GM21381 (cell line): ENCODE results near the gene IMP4.

Source experiments
- ATAC-seq: cut with Tn5 transposase; IDR thresholded peaks from one replicate; pipeline ENCODE4 v1.9.1; 2021; ENCODE audit warnings: mild to moderate bottlenecking, moderate library complexity; ENCODE audit not compliant: unreplicated experiment

Gene IMP4

DNA sequence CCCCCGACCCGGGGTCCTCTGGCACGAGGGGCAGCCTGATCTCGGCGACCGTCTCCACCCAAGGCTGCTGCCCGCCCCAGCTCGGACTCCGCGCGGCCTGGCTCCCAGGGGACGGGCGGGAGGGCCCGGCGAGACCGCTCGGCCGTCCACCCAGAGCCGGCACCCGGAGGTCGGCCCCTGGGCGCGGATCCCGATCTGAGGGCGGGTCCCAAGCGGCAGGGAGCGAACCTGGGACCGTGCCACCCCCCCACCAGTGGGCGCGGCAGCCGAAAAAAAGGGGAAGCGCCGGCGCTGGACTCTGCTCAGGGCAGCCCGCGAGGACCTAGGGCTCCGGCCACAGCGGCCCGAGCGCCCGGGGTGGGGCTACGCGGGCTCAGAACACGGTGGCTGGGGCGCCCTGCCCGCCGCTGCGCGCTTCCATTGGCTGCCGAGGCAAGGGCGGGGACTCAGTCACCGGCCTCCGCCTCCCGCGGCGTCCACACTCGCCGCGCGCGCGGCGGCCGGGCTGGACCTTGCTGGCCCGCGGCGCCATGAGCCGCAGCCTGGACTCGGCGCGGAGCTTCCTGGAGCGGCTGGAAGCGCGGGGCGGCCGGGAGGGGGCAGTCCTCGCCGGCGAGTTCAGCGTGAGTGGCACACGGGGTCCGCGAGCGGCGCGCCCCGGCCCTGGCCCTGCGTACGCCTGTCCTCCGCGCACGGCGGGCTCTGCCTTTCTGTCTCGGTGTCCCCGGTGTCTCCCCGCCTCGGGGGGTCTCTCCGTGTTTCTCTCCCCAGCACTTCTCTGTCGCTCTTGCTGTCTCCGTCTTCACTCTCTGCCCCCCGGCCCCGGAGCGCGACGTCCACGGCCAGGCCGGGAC is 13.1 kb downstream of the IMP4 start, which contains the start of gene PTPN18:
Gene PTPN18, plus strand, starts transcription at position 479 of the 854 bp plus-strand sequence. Its CDS starts 52 bp downstream, at position 531.
- ATAC-seq = peak; percentile 94

DNA sequence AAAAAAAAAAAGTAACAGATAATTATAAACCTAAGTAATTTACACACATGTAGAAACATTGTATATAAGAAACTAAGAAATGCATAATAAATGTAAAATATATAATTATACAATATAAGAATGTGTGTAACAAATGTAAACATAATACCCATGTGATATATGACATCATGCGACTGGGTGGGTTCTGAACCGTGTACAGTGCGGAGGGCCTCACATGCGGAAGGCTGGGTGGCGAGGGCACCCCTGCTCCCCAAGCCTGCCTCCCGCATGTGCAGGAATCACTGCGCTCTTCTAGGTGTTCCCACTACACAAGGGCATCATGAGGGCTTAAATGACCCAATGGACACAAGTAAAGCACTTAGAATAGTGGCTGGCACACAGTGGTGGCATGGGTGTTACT is 15.2 kb downstream of the IMP4 start:
- ATAC-seq = no peak

DNA sequence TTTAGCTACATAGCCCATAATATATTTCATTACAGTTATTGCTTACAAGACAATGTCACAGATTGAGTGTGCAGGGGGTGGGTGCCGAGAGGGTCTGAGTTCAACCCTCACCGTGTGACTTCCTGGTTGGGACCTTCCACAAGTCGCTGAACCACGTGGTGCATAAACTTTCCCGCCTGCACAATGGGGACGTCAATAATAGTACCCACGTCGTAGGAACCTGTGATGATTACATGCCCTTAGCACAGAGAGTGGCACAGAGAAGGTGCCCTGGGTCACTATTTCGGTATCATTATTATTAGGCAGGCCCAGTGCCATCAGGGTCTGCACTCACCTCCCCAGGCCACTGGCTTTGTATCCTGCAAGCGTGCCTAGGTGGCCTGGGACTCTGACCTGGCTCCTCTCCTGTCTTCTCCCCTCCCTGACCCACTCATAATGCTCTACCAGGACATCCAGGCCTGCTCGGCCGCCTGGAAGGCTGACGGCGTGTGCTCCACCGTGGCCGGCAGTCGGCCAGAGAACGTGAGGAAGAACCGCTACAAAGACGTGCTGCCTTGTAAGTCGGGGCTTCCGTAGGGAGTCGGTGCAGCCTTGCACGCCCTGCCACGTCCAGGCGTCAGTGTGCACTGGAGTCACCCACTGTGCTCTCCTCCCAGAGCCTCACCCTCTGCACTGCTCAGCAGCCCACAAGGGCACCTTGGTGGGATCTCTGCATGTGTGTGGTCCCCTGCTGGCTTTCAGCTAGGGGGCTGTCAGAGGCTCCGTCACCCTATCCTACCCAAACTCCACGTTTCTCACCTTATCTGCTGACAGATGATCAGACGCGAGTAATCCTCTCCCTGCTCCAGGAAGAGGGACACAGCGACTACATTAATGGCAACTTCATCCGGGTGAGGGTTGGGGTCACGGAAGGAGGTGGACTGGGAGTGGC is 16.0 kb downstream of the IMP4 start:
- no peak for ATAC-seq

DNA sequence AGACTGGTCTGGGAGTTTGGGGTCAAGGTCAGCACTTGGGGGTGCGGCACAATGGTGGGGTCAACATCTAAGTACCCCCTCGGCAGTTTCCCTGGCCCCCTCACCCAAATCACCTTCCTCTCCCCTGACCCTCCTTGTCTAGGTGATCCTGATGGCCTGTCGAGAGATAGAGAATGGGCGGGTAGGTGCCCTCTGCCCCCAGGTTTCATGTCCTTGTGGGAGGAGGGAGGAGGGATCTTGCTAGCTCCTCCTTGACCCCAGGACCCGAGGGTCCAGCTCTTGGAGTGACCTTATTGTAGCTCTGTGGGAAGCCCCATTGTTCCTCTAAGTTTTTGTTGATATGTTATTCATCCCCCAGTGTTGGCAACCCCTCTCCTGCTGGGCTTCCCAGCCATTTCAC is 16.8 kb downstream of the IMP4 start:
- no peak for ATAC-seq

DNA sequence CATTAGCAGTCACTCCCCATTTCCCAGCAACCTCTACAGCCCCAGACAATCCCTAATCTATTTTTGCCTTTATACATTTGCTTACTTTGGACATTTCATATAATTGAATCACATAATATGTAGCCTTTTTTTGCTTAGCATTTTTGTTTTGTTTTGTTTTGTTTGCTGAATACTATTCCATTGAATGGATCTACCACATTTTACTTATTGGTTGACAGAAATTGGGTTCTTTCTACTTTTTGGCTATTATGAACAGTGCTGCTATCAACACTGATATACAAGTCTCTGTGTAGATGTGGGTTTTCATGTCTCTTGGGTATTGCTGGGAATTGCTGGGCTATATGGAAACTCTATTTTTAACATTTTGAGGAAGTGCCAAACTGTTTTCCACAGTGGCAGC is 20.8 kb downstream of the IMP4 start:
- no peak for ATAC-seq

DNA sequence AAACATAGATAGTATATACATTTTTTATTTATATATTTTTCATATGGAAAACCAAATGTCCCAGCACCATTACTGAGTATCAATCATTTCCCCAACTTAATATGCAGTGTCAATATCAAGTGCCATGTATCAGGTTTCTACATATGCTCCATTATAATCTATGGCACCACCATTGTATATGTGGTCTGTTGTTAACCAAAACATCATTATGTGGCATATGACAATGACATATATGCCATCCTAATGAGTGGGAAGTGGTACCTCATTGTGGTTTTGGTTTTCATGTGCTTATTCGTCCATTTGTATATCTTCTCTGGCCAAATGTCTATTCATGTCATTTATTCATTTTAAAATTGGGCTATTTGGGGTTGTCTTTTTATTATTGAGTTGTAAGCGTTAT is 22.4 kb downstream of the IMP4 start:
- ATAC-seq = no peak

DNA sequence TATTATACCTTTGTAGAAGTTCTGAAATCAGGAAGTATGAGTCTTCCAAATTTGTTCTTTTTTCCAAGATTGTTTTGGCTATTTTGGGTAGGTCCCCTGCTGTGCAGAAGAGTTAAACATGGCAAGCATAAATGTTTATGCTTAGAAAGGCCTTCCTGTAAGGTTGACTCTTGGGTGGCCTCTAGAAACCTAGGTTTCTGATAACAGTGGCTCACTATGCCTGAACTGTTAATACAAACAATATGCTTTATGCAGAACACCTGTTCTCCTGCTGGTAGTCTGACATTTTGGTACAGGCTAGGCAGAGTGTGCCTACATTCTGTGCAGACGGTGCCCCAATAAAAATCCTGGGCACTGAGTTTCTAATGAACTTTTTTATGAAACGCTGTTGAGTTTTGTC is 23.3 kb downstream of the IMP4 start:
- ATAC-seq = no peak

DNA sequence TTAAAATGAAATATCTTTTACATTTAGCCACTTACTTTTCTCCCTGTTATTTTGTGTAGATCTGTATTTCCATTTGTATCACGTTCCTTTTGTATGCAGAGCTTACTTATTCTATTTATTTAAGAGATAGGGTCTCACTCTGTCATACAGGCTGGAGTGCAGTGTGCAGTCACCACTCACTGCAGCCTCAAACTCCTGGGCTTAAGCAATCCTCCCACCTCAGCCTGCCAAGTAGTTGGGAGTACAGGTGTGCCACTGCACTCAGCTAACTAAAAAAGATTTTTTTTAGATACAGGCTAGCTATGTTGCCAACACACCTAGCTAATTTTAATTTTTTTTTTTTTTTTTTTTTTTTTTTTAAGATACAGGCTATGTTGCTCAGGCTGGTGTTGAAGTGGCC is 24.0 kb downstream of the IMP4 start:
- no peak for ATAC-seq

DNA sequence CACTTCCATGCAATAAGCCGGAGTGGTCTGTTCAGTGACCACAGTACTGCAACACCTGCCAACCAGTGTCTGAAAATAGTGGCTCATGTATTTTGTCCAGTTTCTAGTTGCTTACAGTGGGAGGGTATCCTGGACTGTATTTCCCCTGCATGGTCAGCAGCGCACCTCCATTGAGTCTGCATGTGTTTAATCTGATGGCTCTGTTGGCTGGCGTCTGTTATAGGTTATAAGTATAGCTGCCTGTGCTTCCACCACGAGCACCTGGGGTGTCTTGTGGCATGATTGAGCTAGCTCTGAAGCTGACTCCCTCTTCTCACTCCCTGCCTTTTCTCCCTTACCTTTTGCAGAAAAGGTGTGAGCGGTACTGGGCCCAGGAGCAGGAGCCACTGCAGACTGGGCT is 26.1 kb downstream of the IMP4 start:
- ATAC-seq = no peak

DNA sequence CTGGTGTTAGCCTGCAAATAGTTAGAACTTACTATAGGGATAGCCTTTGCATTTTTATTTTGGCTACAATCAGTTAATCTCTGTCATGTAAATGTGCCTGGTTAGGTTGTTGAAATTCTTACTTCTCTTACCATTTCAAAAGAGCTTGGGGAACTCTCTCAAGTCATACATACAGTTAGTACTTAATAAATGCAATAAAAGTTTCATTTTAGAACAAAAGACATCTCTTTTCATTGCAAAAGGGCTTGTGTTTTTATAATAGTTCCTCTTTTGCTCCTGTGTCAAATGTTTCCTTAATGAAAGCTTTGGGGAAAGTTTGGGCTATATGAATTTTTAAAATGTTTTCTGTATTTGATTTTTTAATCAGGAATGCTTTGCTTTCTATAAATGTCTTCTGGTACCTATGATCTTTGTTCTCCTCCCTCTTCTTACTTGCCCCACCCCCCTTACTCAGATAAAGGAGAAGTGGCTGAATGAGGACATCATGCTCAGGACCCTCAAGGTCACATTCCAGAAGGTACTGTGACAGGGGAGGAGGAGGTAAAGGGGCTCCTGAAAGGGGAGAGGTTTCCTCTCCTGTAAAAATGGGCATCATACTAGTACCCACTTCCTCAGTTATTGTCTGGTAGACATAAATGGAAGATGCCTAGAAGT is 26.7 kb downstream of the IMP4 start:
- no peak for ATAC-seq

DNA sequence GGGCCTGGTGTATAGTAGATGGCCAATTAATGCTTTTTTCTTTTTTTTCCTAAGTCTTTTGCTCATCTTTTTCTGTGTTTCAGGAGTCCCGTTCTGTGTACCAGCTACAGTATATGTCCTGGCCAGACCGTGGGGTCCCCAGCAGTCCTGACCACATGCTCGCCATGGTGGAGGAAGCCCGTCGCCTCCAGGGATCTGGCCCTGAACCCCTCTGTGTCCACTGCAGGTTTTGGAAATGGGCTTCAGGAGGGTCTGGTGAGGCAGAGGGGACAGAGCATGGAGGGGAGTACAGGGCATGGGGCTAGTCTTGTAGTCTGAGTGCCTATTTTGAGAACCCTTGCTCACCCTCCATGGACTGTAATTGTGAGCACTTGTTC is 27.3 kb downstream of the IMP4 start:
- no peak for ATAC-seq

DNA sequence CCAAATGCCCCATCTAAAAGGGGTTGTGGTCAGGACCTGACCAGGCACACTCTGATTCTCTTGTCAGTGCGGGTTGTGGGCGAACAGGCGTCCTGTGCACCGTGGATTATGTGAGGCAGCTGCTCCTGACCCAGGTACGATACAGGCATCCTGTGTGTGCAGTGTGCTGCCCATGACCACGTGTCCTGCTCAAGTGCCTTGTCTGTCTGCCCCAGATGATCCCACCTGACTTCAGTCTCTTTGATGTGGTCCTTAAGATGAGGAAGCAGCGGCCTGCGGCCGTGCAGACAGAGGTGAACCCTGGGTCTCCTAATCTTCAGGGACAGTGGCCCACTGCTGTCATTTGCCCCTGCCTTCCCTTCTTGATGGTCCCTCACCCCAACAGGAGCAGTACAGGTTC is 27.8 kb downstream of the IMP4 start:
- no peak for ATAC-seq

DNA sequence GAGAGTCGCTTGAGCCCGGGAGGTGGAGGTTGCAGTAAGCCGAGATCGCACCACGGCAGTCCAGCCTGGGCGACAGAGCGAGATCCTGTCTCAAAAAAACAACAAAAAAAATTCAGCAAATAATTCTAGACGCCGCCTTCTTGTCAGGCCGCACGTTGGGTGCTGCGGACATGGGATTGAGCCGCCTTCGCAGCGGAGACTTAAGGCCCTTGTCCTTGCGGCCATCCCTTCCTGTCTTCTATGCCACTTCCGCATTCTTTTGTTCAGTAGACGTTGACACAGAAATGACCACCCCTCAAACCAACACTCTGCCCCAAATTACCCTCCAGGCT is 29.0 kb downstream of the IMP4 start:
- peak; percentile 22 for ATAC-seq

DNA sequence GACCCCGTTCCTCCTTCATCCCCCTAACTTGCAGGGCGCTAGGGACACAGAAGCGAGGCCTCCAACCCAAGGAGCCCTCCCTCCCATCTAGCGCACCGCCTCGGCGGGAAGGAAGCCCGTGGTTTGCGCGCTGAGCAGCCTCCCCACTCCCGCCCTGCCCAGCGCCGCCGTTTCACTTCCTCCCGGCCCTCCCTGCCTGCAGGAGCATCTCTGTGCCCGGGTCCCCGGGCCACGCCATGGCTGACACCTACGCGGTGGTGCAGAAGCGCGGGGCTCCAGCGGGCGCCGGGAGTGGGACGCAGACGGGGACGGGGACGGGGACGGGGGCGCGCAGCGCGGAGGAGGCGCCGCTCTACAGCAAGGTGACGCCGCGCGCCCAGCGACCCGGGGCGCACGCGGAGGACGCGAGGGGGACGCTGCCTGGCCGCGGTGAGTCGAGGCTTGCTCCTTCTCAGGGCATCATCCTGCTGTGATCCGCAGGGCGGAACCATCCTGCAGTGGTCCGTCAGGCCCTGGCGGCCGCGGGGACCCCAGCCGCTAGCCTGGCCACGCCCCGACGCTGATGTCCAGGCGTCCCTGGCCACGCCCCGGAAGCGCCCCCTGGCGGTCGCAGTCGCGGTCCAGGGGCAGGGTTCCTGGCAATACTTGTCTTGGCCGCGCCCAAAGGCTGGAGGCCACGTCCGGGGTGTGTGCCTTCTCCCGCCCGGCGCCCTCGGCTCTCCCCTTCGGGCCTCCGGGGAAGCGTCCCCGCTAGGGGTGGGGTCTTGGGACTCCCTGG is 29.5 kb downstream of the IMP4 start:
- peak; percentile 69 for ATAC-seq

DNA sequence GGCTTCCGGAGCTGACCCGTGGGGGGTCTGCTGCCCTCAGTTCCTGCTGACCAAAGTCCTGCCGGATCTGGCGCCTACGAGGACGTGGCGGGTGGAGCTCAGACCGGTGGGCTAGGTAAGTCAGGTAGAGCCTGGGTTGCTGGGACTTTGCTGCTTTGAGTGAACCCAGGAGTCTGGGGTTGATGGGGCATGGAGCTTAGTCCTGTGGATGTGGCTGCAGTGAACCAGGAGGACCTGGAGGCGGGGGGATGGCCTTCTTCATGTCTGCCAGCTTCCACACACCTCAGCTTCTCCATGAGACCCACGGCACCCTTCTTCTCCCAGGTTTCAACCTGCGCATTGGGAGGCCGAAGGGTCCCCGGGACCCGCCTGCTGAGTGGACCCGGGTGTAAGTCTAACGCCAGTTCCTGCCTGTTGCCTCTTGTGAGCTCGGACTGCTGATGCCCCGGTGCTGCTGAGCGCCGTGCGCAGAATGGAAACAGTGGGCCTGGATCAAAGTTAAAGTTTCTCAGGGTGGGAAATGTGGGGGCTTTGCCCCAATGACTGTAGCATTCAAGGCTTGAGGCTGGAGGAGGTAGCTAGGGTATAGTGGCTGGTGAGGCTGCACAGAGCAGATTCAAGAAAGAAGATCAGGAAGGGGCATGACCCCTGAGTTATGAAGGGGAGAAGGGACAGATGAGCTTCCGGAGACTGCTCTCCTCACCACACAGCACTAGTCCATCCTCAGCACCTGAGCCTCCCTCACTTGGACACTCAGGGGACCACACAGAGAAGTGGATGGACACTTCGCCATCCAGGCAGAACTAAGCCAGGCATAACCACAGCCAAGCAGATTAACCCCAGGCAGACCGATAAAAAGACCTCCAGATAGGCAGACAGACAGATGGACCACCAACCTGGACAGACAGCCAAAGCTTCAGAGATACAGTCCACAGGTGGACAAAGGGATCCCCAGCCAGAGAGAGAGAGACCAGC is 30.4 kb downstream of the IMP4 start:
- ATAC-seq = no peak

DNA sequence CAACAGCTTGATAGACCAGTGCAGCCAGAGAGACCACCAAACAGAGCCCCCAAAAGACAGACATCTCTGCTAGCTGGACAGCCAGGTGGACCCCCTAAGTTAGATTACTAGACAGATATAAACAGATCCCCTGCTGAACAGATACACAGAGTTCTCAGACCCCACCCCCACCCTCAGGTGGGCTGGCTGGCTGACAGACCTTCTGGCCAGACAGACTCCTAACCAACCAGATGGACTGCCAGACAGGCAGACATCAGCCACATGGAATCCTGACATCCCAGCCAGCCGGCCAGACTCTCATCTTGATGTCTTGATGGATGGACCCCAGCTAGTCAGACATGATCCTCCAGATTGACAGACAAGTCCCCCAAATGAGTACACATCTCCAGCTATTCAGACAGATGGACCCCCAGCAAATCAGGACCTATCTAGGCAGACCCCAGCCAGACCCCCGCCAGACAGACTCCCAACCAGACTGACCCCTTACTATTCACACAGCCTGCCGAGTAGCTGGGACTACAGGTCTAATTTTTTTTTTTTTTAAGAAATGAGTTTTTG is 31.2 kb downstream of the IMP4 start:
- ATAC-seq = no peak

DNA sequence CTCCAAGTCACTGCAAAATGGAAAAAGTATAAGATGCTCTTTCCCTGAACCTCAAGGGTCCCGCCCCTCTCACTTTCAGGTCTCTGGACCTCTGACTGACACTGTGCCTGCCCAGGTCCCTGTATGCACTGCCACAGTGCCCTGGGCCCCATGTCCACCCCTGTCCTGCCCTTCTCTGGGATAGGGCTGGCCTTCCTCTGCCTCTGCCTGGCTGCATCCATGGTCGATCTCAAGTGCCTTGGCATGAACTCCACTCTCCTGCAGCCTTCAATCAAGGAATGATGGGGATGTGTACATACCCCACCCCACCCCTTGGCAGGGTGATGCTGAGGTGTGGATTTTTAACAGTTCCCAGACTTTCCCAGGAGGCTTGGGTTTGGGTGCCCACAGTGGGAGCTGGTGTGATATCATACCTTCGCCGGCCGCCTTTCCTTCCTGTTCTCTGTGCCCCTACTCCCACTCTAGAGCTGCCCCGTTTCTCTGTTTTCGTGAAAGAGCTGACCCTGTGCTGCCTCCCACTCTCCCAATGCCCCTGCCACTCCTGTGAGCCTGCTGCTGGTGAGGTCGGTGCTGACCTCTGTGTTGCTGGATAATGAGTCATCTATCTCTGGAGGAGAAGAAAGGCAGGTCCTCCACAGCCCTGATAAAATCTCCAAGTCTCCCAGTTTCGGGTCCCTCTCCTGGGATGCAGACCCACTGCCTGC is 32.0 kb downstream of the IMP4 start:
- ATAC-seq = no peak
